Karpas-422 (cell line): ENCODE measurements around the gene PPP6R2. TPM values are rescaled to one million over a fixed set of nuclear protein-coding genes. Genes with fewer than 3 reads are reported as not detected.

Experiments
- DNase-seq: peaks from one replicate; pipeline ENCODE4 v3.0.0-alpha.2; 2015
- H2AFZ ChIP-seq: fragments of 200-600 bp; sonication (generic); 2 replicates; pipeline ENCODE4 v1.6.1; 2014; ENCODE audit warnings: antibody characterized with exemption, low read length, mixed read lengths
- H3K27ac ChIP-seq: fragments of 200-600 bp; sonication (generic); 2 replicates; pipeline ENCODE4 v1.5.1; 2014; ENCODE audit warnings: mild to moderate bottlenecking, low read length, moderate library complexity
- H3K27me3 ChIP-seq: fragments of 200-600 bp; sonication (generic); 2 replicates; pipeline ENCODE4 v1.6.1; 2014; ENCODE audit warnings: low read length, mixed read lengths
- H3K36me3 ChIP-seq: fragments of 200-600 bp; sonication (generic); 2 replicates; pipeline ENCODE4 v1.6.1; 2014; ENCODE audit warnings: low read length, mixed read lengths; ENCODE audit not compliant: insufficient read depth
- H3K4me1 ChIP-seq: fragments of 200-600 bp; sonication (generic); 2 replicates; pipeline ENCODE4 v1.6.1; 2014; ENCODE audit warnings: mild to moderate bottlenecking, low read length, mixed read lengths
- H3K4me2 ChIP-seq: fragments of 200-600 bp; sonication (generic); 2 replicates; pipeline ENCODE4 v1.6.1; 2014; ENCODE audit warnings: low read length, low read depth, mild to moderate bottlenecking; ENCODE audit not compliant: poor library complexity, severe bottlenecking
- H3K4me3 ChIP-seq: fragments of 200-600 bp; sonication (generic); 2 replicates; pipeline ENCODE4 v1.5.1; 2014; ENCODE audit warnings: mild to moderate bottlenecking, antibody characterized with exemption, low read length, mixed read lengths
- H3K79me2 ChIP-seq: fragments of 200-600 bp; sonication (generic); 2 replicates; pipeline ENCODE4 v1.6.1; 2014; ENCODE audit warnings: mild to moderate bottlenecking, low read length, mixed read lengths
- H3K9ac ChIP-seq: fragments of 200-600 bp; sonication (generic); 2 replicates; pipeline ENCODE4 v1.6.0; 2014; ENCODE audit warnings: low read length
- H3K9me2 ChIP-seq: fragments of 200-600 bp; sonication (generic), shearing (Covaris generic); replicated peaks from 2 replicates; pipeline ENCODE4 v1.6.0; 2014; ENCODE audit warnings: mild to moderate bottlenecking, low read length, moderate library complexity; ENCODE audit not compliant: insufficient read depth
- H3K9me3 ChIP-seq: fragments of 300-700, 200-600 bp; sonication (generic); 2 replicates; pipeline ENCODE4 v1.6.1; 2014; ENCODE audit warnings: low read length, mixed read lengths
- H4K20me1 ChIP-seq: fragments of 200-600 bp; sonication (generic); 2 replicates; pipeline ENCODE4 v1.6.1; 2014; ENCODE audit warnings: mild to moderate bottlenecking, antibody characterized with exemption, low read length, low read depth; ENCODE audit not compliant: insufficient read depth
- total RNA-seq: library from RNA; depleted of rRNA; stranded (reverse); fragments of >200 nt; shearing (Covaris generic); gene quantifications from 2 replicates; pipeline ENCODE4 v1.2.3, GENCODE V29; 2014; ENCODE audit warnings: low replicate concordance

Gene PPP6R2
- total RNA-seq, 1 experiment from 2014 or later: 32.9 TPM

DNA sequence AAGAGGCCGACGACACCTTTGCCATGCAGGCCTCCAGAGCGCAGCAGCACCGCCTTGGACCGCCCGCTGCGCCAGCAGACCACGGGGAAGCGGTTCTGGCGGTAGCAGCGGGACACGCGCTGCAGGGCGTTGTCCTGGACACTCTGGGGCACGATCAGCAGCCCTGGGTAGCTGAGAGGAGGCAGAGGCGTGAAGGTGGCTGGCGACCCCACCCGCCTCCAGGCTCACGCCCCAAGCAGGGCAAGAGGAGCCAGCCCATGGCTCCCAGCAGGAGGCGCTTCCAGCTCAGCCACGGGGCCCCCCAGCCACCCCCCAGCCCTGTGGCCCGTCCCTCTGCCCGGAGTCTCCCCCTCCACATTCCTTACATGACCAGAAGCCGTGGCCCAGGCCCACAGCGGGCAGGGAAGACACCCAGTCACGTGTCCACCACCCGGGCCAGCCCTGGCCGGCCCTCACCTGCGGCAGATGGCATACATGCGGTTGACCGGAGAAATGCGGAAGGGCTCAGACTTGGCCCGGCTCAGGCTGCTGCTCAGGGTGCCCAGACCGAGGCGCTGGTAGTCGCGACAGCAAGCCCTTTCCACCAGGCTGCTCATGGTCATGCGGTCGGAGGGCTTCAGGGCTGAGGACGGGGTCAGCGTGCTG lies 116.5 kb downstream of the PPP6R2 start:
- H3K4me2 ChIP-seq: no peak overlapping the region
- H3K9ac ChIP-seq: no peak overlapping the region
- no peaks in the 10 kb centered on the region for H3K79me2 ChIP-seq
- no peak overlapping the region for H2AFZ ChIP-seq
- no peaks in the 10 kb centered on the region for H4K20me1 ChIP-seq
- no peak overlapping the region for H3K4me3 ChIP-seq
- no peaks in the 10 kb centered on the region for H3K9me3 ChIP-seq
- no peaks in the 10 kb centered on the region for H3K9me2 ChIP-seq
- 0 out of 2 replicates have a peak, but pooled peaks cover 6% of the 10 kb centered on the region for H3K36me3 ChIP-seq
- H3K27ac ChIP-seq: no peak overlapping the region
- DNase-seq: no peak
- no peaks in the 10 kb centered on the region for H3K4me1 ChIP-seq
- no peaks in the 10 kb centered on the region for H3K27me3 ChIP-seq

GRCh38 chr22:50460938-50461337 lies 117.8 kb downstream of the PPP6R2 start:
- H2AFZ ChIP-seq: no peak overlapping the region
- H3K4me3 ChIP-seq: no peak overlapping the region

DNA sequence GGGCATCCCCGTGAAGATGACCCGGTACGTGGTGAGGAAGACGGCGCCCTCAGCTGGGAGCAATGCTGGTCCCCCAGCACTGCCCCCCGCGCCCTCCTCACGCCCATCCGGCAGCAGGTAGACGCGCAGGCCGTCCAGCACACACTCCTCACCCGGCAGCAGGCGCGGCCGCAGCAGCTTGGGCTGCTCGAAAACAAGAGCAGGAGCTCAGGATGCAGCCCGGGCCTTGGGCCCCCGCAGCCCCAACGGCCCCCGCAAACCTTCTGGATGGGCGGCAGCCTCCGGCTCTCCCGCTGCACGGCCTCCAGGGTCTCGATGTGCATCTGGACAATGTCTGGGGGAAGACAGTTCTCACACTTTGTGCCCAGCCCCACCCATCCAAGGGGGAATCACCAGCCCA lies 118.4 kb downstream of the PPP6R2 start:
- H3K9me2 ChIP-seq: no peaks in the 10 kb centered on the region
- DNase-seq: no peak

More at GRCh38 chr22:50460938-50461337, 117.8 kb downstream of the PPP6R2 start:
- H3K79me2 ChIP-seq: no peaks in the 10 kb centered on the region
- H3K27me3 ChIP-seq: no peaks in the 10 kb centered on the region
- H3K27ac ChIP-seq: no peak overlapping the region
- no peaks in the 10 kb centered on the region for H3K9me2 ChIP-seq
- H4K20me1 ChIP-seq: no peaks in the 10 kb centered on the region
- no peak overlapping the region for H3K4me2 ChIP-seq
- H3K4me1 ChIP-seq: no peaks in the 10 kb centered on the region
- DNase-seq: no peak
- H3K9ac ChIP-seq: no peak overlapping the region
- no peaks in the 10 kb centered on the region for H3K9me3 ChIP-seq
- 0 out of 2 replicates have a peak, but pooled peaks cover 6% of the 10 kb centered on the region for H3K36me3 ChIP-seq

DNA sequence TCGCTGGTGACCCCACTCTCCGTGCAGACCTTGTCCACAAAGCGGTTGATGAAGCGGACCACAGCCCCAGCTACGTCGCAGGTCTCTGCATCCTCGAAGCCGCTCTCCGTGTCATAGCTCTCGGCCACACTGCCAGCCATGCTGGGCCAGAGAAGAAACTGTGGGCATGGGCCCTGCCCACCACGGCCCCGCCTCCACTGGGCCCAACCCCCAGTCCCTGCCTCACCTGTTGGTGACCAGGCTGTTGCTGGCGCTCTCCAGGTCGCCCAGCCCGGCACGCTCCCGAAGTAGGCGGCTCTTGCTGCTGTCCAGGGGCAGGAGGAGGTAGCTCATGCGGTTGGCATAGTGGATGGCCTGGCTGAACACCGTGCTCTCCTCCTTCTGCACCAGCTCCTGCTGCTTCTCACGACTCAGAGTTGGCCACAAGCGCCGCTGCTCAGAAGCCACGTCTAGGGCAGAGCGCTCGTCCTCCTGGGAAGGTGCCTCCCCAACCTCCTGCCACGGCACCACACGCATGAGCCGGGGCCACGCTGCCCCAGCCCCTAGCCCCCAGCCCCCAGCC lies 118.9 kb downstream of the PPP6R2 start:
- H3K27ac ChIP-seq: no peak overlapping the region
- H3K79me2 ChIP-seq: no peaks in the 10 kb centered on the region

More for the DNA sequence above, 118.4 kb downstream of the PPP6R2 start:
- H3K9me3 ChIP-seq: no peaks in the 10 kb centered on the region
- H4K20me1 ChIP-seq: no peaks in the 10 kb centered on the region
- 0 out of 2 replicates have a peak, but pooled peaks cover 6% of the 10 kb centered on the region for H3K36me3 ChIP-seq
- no peak overlapping the region for H3K4me2 ChIP-seq
- H3K27me3 ChIP-seq: no peaks in the 10 kb centered on the region
- H3K79me2 ChIP-seq: no peaks in the 10 kb centered on the region
- H3K27ac ChIP-seq: no peak overlapping the region
- H2AFZ ChIP-seq: no peak overlapping the region
- H3K9ac ChIP-seq: no peak overlapping the region
- H3K4me1 ChIP-seq: no peaks in the 10 kb centered on the region
- no peak overlapping the region for H3K4me3 ChIP-seq

DNA sequence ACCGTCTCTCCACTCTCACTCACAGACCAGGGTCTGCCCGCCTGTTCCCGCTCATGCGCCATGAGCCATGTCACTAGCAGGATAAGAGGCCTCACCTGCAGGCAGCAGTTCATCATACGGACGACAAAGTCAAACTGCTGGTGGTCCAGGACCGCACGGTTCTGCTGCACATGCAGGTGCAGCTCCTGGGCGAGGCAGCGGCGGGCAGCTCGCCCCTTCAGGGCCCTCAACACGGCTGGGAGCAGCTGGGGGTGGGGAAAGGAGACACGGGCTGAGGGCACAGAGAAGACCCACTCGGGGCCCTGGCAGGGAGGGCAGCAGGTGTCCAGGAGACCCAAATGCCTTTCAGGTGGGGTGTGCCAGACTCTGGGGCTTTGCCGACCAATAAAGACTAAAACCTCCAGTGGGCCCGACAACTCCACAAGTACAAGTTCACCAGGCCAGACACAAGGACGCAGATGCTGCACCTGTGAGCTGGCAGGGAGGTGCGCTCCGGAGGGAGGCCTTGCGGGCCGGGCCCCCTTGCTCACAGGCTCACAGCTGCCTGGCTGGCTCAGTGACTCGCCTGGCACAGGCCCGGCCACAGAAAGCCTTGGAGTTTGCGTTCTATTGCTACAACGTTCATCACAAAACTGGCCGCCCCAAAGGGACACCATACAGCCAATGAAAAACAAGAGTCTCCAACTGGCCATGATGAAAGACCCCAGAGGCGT lies 120.2 kb downstream of the PPP6R2 start:
- H3K4me3 ChIP-seq: no peak overlapping the region
- no peaks in the 10 kb centered on the region for H3K9me2 ChIP-seq
- H4K20me1 ChIP-seq: peaks cover 8% of the 10 kb centered on the region; the same call in 1 of the 2 replicates
- H3K27ac ChIP-seq: no peak overlapping the region
- no peak overlapping the region for H3K4me2 ChIP-seq
- peaks cover 7% of the 10 kb centered on the region for H3K79me2 ChIP-seq
- H3K9ac ChIP-seq: no peak overlapping the region
- H2AFZ ChIP-seq: no peak overlapping the region
- no peak for DNase-seq
- H3K36me3 ChIP-seq: 0 out of 2 replicates have a peak, but pooled peaks cover 10% of the 10 kb centered on the region
- H3K4me1 ChIP-seq: peaks cover 5% of the 10 kb centered on the region
- no peaks in the 10 kb centered on the region for H3K27me3 ChIP-seq
- no peaks in the 10 kb centered on the region for H3K9me3 ChIP-seq

More for the DNA sequence above, 118.9 kb downstream of the PPP6R2 start:
- Histone ChIP-seq H4K20me1 (no peaks in the 10 kb centered on the region), H3K9ac (no peak overlapping the region), H3K4me3 (no peak overlapping the region), H3K4me1 (no peaks in the 10 kb centered on the region), H3K4me2 (no peak overlapping the region), H3K36me3 (0 out of 2 replicates have a peak, but pooled peaks cover 6% of the 10 kb centered on the region), H3K27me3 (no peaks in the 10 kb centered on the region), H3K9me2 (no peaks in the 10 kb centered on the region), H3K9me3 (no peaks in the 10 kb centered on the region), H2AFZ (no peak overlapping the region)
- no peak for DNase-seq

DNA sequence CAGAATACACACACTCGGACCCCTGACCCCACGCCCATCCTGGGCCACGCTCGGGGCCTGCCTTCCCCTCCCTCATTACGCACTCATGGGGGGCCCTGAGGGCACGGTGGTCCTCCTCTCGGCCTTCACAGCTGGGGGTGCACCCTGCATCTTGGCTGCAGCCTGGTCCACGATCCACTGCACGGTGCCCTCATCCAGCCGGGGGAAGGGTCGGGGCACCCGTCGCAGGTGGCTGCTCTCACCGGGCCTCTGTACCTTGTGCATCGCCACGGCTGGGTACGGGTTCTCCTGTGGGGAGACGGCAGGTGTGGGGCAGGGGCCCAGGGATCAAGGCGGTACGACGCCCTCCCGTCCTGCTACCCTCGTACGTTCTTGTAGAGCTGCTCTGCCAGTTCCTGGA lies 121.3 kb downstream of the PPP6R2 start:
- Histone ChIP-seq H4K20me1 (peaks cover 19% of the 10 kb centered on the region; the same call in 1 of the 2 replicates), H3K9me3 (no peaks in the 10 kb centered on the region), H3K9ac (no peak overlapping the region), H3K9me2 (no peaks in the 10 kb centered on the region), H3K4me3 (no peak overlapping the region), H3K27ac (no peak overlapping the region), H3K4me2 (no peak overlapping the region), H2AFZ (no peak overlapping the region), H3K4me1 (peaks cover 16% of the 10 kb centered on the region), H3K27me3 (no peaks in the 10 kb centered on the region), H3K79me2 (peaks cover 17% of the 10 kb centered on the region), H3K36me3 (0 out of 2 replicates have a peak, but pooled peaks cover 10% of the 10 kb centered on the region)
- DNase-seq: no peak

DNA sequence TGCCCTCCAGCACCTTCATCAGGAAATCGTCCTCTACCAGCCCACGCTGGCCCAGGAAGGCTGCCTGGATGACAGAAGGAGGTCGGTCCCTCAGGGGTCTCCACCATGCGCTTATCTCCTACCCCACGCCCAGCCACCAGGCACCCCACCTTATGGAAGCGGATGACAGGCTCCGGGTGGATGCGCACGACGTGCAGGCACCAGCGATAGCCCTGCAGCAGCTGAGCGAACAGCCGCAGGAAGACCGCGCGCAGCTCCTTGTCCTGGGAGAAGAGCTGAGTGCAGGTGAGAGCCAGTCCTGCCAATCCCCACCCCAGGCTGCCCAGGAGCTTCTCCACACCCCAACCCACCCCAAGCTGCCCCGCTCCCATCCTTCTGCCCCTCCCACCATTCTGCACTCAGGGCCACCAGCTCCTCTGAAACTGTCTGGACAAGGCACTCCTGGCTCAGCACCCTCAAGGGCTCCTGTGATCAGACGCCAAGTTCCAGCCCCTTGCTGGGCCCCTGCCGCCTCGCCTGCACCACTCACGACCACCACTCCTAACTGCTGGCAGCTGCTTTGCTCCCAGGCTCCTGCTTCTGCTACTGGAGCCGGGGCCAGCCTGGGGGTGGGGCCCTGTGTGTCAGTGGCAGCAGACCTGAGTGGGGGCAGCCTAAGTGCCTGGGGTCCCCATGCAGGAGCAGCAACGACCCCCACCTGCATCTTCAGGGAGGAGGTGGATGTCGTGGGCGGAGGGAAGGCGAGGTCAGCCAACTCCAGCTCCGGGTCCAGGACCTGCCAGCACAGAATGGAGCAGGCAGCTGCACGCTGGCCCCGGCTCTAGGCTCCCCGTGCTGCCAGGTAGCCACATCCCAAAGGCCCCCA lies 122.2 kb downstream of the PPP6R2 start:
- Histone ChIP-seq H3K9me3 (no peaks in the 10 kb centered on the region), H3K36me3 (0 out of 2 replicates have a peak, but pooled peaks cover 10% of the 10 kb centered on the region), H3K4me3 (no peak overlapping the region), H3K4me1 (peaks cover 24% of the 10 kb centered on the region), H3K9ac (no peak overlapping the region), H3K9me2 (no peaks in the 10 kb centered on the region), H3K79me2 (peaks cover 24% of the 10 kb centered on the region), H3K4me2 (no peak overlapping the region), H3K27me3 (no peaks in the 10 kb centered on the region), H2AFZ (no peak overlapping the region), H3K27ac (no peak overlapping the region), H4K20me1 (peaks cover 19% of the 10 kb centered on the region; the same call in 1 of the 2 replicates)
- no peak for DNase-seq
